Stimulated activated naive B cell treated with anti-CD40 and anti-IgM and Interleukin-4, amounts not matched to agents 10 μg/mL and 1 μg/mL and 100 μg/mL, for 72 hours (primary cell): Measurements from ENCODE around the gene CAPN13.

Experiments
- ATAC-seq, 2 donors: fragments of 150-1000 bp; cut with Tn5 transposase; replicated peaks; 2 replicates each; pipeline ENCODE4 v1.10.0; 2021; ENCODE audit warnings: moderate library complexity in 1 of 2
- DNase-seq: peaks from one replicate; pipeline ENCODE4 v3.0.0; 2021
- H3K27ac Mint-ChIP-seq: one replicate; pipeline ENCODE4 v1.8.0; 2022; ENCODE audit warnings: mild to moderate bottlenecking, mixed read lengths
- H3K27me3 Mint-ChIP-seq, 2 donors: one replicate each; pipeline ENCODE4 v1.8.0; 2022; ENCODE audit warnings: mixed read lengths in 2 of 2
- H3K36me3 Mint-ChIP-seq, 2 donors: one replicate each; pipeline ENCODE4 v1.8.0; 2022; ENCODE audit warnings: mixed read lengths in 2 of 2, mild to moderate bottlenecking in 1 of 2
- H3K4me1 Mint-ChIP-seq, 2 donors: one replicate each; pipeline ENCODE4 v1.8.0; 2022; ENCODE audit warnings: mixed read lengths in 2 of 2, mild to moderate bottlenecking in 1 of 2
- H3K4me3 Mint-ChIP-seq, 2 donors: one replicate each; pipeline ENCODE4 v1.8.0; 2022; ENCODE audit warnings: mild to moderate bottlenecking in 2 of 2, mixed read lengths in 2 of 2, moderate library complexity in 1 of 2
- H3K9me3 Mint-ChIP-seq, 2 donors: one replicate each; pipeline ENCODE4 v1.8.0; 2022; ENCODE audit warnings: mixed read lengths in 2 of 2, mild to moderate bottlenecking in 1 of 2

CAPN13 gene

DNA sequence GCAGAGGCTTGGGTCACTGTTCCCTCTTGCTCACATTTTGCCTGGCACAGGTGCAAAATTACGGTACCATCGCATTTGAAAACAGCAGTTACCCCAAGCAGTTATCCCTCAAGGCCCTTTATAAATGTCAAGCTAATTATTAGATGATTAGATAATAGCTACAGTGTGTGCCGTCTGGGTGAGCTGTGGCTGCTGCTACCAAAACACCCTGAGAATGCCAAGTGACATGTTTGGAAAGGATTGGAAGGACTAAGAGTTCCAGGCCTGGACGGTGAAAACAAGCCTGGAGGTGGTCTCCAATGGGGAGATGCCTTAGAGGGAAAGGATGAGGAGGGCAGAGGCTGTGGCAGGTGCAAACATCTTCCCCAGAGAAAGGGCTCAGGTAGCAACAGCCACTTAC, 120.6 kb downstream of the CAPN13 start:
- peaks cover 8 to 11% of the 10 kb centered on the region in 2 donors for H3K4me1 Mint-ChIP-seq
- ATAC-seq (no peak), DNase-seq (no peak)
- no peaks in the 10 kb centered on the region for H3K9me3 Mint-ChIP-seq
- no peaks in the 10 kb centered on the region for H3K36me3 Mint-ChIP-seq
- H3K4me3 Mint-ChIP-seq: no peak overlapping the region
- H3K27me3 Mint-ChIP-seq: no peaks in the 10 kb centered on the region
- H3K27ac Mint-ChIP-seq: no peak overlapping the region

DNA sequence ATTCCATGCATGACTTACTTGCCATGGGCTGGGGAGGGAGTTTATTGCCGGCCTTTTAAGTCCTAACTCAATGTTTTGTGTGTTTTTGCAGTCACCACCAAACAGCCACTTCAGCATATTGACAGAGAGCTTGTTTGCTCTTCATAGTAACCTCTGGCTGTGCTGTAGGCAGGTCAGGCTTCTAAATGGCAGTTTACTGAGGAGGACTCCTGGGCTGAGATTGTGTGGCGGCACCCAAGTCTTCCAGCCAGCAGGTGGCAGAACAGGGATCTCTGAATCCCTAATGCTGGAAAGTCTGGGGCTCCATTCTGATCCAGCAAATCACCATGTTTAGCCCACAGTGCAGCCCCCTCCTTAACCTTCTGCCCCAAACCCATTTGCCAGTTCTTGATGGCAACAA, 121.2 kb downstream of the CAPN13 start:
- H3K27me3 Mint-ChIP-seq: no peaks in the 10 kb centered on the region
- ATAC-seq: no peak
- H3K4me1 Mint-ChIP-seq: peaks cover 8 to 11% of the 10 kb centered on the region in 2 donors
- no peaks in the 10 kb centered on the region for H3K9me3 Mint-ChIP-seq
- DNase-seq: no peak
- H3K36me3 Mint-ChIP-seq: no peaks in the 10 kb centered on the region
- no peak overlapping the region for H3K27ac Mint-ChIP-seq
- no peak overlapping the region for H3K4me3 Mint-ChIP-seq

DNA sequence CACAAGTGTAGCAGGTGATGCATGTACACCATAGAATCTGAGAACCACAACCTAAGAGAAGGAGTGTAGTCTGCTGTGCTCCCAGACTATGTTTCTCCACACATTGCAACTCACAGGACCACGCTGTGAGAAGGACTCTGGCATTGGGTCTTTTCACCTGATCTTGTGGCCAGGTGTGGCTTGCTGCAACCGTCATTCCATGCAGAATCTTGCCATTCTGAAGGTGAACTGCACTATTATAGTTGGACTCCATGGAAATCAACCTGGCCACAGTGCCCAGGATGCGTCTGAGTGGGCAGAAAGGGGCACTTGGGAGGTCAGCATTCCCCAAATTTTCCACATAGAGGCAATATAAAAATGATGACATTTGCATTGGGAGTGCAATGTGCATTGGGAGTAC, 122.2 kb downstream of the CAPN13 start:
- Mint-ChIP-seq H3K9me3 (no peaks in the 10 kb centered on the region), H3K36me3 (no peaks in the 10 kb centered on the region), H3K4me1 (peaks cover 8 to 11% of the 10 kb centered on the region in 2 donors), H3K27me3 (no peaks in the 10 kb centered on the region), H3K27ac (no peak overlapping the region), H3K4me3 (no peak overlapping the region)
- ATAC-seq (no peak), DNase-seq (no peak)

GRCh38 chr2:30684516-30684915, 122.7 kb downstream of the CAPN13 start:
- ATAC-seq (no peak), DNase-seq (no peak)
- Mint-ChIP-seq H3K9me3 (no peaks in the 10 kb centered on the region), H3K36me3 (no peaks in the 10 kb centered on the region), H3K27me3 (no peaks in the 10 kb centered on the region), H3K4me3 (no peak overlapping the region), H3K4me1 (peaks cover 8 to 11% of the 10 kb centered on the region in 2 donors), H3K27ac (no peak overlapping the region)

DNA sequence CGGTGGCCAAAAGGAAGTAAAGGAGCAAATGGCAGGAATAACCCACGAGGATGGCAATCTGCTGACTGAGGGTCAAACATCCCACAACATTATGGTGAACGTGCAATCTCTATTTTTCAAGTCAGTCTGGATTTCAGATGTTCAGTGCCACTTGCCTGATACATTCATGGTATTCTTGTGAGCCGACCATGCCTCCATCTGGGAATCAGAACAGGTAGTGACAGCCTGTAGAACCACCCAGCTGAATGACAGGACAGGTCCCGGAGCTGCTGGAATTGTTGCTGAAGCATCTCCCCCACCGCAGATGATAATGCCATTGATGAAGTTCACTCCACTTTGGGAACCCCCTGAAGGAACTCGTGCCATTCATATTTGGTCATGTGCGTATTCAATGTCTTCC, 123.2 kb downstream of the CAPN13 start:
- H3K27ac Mint-ChIP-seq: no peak overlapping the region
- H3K27me3 Mint-ChIP-seq: no peaks in the 10 kb centered on the region
- H3K4me1 Mint-ChIP-seq: peaks cover 8 to 11% of the 10 kb centered on the region in 2 donors
- ATAC-seq: no peak
- no peaks in the 10 kb centered on the region for H3K36me3 Mint-ChIP-seq
- DNase-seq: no peak
- no peaks in the 10 kb centered on the region for H3K9me3 Mint-ChIP-seq
- no peak overlapping the region for H3K4me3 Mint-ChIP-seq

DNA sequence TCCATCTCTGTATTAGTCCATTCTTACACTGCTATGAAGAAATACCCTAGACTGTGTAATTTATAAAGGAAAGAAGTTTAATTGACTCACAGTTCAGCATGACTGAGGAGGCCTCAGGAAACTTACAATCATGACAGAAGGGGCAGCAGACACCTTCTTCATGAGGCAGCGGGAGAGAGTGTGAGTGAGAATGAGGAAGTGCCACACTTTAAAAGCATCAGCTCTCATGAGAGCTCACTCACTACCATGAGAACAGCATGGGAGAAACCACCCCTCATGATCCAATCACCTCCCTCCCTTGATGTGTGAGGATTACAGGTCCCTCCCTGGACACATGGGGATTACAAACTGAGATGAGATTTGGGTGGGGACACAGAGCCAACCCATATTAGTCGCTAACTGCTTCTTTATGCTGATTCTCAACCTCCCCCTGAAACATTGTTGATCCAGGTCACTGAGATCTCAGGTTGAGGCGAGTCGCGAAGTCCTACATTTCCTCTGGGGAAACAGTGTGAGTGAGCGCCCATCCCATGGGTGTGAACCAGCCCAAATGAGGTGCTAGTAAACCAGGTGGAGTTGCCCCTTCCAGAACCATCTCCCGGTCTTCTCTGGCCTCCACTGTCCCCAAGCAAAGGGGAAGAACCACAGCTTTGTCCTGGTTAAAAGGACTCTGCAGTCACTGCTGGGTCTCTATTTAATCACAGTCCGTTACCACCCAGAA, 123.8 kb downstream of the CAPN13 start:
- Mint-ChIP-seq H3K9me3 (no peaks in the 10 kb centered on the region), H3K4me3 (no peak overlapping the region), H3K27ac (peak overlapping the region; percentile 88), H3K36me3 (no peaks in the 10 kb centered on the region), H3K27me3 (no peaks in the 10 kb centered on the region), H3K4me1 (peaks cover 8 to 11% of the 10 kb centered on the region in 2 donors)
- ATAC-seq: peak; percentile 98
- DNase-seq: peak; percentile 27

DNA sequence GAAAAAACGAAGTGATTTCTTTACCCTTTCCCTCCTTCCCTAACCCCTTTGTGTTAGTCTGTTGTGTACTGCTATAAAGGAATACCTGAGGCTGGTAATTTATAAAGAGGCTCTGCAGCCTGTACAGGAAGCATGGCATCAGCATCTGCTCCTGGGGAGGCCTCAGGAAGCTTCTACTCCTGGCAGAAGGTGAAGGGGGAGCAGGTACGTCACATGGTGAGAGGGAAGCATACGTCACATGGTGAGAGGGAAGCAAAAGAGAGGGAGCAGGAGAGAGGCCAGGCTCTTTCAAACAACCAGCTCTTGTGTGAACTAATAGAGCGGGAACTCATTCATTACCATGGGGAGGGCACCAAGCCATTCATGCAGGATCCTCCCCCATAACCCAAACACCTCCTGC, 126.2 kb downstream of the CAPN13 start:
- H3K36me3 Mint-ChIP-seq: no peaks in the 10 kb centered on the region
- DNase-seq (no peak), ATAC-seq (no peak)
- H3K27me3 Mint-ChIP-seq: no peaks in the 10 kb centered on the region
- no peaks in the 10 kb centered on the region for H3K9me3 Mint-ChIP-seq
- no peak overlapping the region for H3K4me3 Mint-ChIP-seq
- peaks cover 8 to 11% of the 10 kb centered on the region in 2 donors for H3K4me1 Mint-ChIP-seq
- no peak overlapping the region for H3K27ac Mint-ChIP-seq

DNA sequence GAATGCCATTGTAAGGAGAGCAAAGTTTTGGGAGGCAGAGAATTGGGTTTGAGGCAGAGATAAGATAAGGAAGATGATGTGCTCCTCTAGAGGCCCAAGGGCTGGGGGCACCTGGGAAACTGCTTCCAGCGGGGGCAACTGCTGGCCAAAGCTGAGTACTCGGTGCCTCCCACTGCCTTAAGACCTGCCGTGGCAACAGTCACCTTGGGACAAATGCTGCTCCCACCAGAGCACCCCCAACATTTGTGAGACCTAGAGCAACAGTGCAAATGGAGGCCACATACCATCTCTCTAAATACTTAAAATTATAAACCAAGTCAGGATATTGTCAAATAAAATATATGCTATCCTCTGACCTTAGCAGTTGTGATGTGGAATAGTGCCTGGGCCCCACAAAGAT, 127.1 kb downstream of the CAPN13 start:
- Mint-ChIP-seq H3K4me1 (peaks cover 8 to 11% of the 10 kb centered on the region in 2 donors), H3K4me3 (no peak overlapping the region), H3K27me3 (no peaks in the 10 kb centered on the region), H3K27ac (no peak overlapping the region), H3K36me3 (no peaks in the 10 kb centered on the region), H3K9me3 (no peaks in the 10 kb centered on the region)
- DNase-seq (no peak), ATAC-seq (no peak)

DNA sequence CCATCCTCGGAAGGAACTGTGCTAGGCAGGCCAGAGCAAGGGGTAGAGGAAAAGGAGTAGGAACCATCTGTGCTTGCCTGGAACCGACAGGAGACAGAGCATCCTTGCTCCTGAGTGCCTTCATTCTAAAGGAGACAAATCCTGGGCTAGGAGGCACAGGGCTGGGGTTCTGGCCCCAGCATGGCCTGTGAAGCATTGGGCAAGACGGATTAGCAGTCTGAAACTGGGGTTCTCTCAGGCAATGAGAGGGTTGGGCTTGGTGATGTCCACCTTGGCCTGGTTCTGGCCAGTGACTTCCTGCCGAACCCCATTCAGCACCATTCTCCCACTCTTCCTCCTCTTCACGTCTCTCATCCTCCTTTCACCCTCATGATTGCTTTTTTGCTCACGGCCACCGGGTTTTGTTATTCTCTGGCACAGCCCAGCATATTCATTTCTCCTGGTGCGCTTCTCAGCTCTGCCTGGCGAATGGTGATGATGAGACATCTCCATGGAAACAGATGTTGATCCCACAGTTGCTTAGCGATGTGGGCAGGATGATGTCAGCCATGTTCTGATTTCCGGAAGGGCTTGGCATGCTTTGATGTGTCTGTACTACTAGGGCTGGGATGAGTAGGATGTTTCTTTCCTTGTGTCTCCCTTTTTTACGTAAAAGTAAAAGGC, 127.7 kb downstream of the CAPN13 start:
- Mint-ChIP-seq H3K27ac (no peak overlapping the region), H3K27me3 (no peaks in the 10 kb centered on the region), H3K36me3 (no peaks in the 10 kb centered on the region), H3K9me3 (no peaks in the 10 kb centered on the region), H3K4me3 (no peak overlapping the region), H3K4me1 (peaks cover 8 to 11% of the 10 kb centered on the region in 2 donors)
- ATAC-seq (no peak), DNase-seq (no peak)

DNA sequence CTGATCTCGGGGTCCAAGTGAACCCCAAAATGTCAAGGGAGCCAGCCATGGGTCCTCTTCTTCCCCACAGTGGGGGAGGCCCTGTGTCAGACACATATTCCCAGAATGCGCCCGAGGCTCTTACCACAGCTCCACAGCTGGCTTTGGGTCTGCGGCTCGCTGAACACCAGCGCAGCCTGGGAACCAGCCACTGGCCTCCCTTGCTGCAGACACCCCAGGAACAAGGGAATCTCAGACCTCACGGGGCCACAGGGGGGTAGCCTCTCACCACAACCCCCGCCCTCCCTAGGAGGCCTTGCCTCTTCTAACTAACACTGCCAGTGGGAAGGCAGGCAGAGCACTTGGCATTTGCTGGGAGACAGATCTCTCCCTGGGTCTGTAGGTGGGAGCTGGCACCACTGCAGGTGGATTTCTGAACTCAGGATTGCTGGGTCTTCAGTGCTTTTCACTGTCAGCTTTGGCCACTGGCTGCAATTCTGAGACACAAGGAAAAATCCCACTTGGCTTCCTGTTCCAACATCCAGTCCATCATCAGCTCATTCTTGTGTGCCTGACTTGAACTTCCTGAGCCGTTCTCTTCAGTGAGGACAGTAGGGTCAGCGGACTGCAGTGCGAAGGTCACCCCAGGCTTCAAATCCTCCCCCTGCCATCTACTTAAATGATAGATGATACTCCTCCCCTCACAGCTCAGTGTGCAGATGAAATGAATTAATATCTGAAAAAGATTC, 128.7 kb downstream of the CAPN13 start:
- Mint-ChIP-seq H3K36me3 (no peaks in the 10 kb centered on the region), H3K27ac (no peak overlapping the region), H3K4me3 (no peak overlapping the region), H3K4me1 (peaks cover 6% of the 10 kb centered on the region in 2 donors), H3K9me3 (no peaks in the 10 kb centered on the region), H3K27me3 (peaks cover 0 to 2% of the 10 kb centered on the region in 2 donors)
- ATAC-seq: no peak
- DNase-seq: no peak

DNA sequence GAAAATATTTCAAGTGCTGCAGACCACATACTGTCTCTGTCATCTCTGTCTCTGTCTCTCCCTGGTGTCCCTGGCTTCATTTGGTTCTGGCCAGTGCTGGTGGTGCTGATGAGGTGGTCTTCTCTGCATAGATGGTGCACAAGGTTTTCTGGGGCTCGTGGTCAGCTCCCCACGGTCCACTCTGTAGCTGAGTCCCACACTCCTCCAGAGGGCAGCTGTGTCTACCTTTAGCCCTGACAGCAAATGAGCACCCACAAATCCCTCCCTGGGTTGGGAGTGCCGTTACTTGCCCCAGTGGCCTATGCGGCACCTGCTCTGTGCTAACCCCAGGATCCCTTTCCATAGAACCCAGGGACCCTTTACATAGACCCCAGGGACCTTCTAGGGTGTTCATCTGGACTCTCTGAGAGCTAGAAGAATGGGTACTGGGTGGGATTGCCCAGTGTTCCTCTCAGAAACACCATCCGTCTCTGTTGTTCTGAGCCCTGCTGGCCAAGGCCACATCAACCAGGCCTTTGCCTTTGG, 129.3 kb downstream of the CAPN13 start:
- Mint-ChIP-seq H3K27ac (no peak overlapping the region), H3K4me3 (no peak overlapping the region), H3K4me1 (no peaks in the 10 kb centered on the region), H3K9me3 (no peaks in the 10 kb centered on the region), H3K27me3 (peaks cover 0 to 7% of the 10 kb centered on the region in 2 donors), H3K36me3 (no peaks in the 10 kb centered on the region)
- DNase-seq: no peak
- no peak for ATAC-seq

GRCh38 chr2:30677231-30677630, 130.0 kb downstream of the CAPN13 start:
- DNase-seq (no peak), ATAC-seq (no peak)
- peaks cover 0 to 7% of the 10 kb centered on the region in 2 donors for H3K27me3 Mint-ChIP-seq
- no peak overlapping the region for H3K27ac Mint-ChIP-seq
- peaks cover 0 to 1% of the 10 kb centered on the region in 2 donors for H3K9me3 Mint-ChIP-seq
- no peaks in the 10 kb centered on the region for H3K36me3 Mint-ChIP-seq
- H3K4me3 Mint-ChIP-seq: no peak overlapping the region
- H3K4me1 Mint-ChIP-seq: no peaks in the 10 kb centered on the region

DNA sequence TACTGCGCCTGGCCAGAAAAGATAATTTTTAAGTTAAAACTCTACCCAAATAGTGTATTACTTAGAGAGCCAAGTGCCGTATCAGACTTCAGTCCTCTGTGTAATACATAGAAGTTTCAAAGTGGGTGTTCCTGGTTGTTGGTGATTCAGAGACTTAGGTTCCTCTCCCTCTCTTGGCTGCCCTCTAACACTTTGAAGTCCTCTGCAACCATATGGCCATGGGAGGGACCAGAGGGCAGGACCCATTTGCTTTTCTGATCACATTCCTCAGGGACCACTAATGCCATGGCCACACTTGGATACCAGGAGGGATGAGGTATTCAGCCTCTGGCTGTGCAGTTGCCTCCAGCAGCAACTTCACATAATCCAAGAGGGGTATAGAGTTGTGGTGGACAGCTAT, 131.5 kb downstream of the CAPN13 start:
- peaks cover 0 to 7% of the 10 kb centered on the region in 2 donors for H3K27me3 Mint-ChIP-seq
- H3K4me1 Mint-ChIP-seq: no peaks in the 10 kb centered on the region
- DNase-seq (no peak), ATAC-seq (no peak)
- H3K36me3 Mint-ChIP-seq: no peaks in the 10 kb centered on the region
- peaks cover 1 to 3% of the 10 kb centered on the region in 2 donors for H3K9me3 Mint-ChIP-seq
- no peak overlapping the region for H3K27ac Mint-ChIP-seq
- H3K4me3 Mint-ChIP-seq: no peak overlapping the region

GRCh38 chr2:30673127-30673526, 134.1 kb downstream of the CAPN13 start:
- Mint-ChIP-seq H3K9me3 (peaks cover 15 to 18% of the 10 kb centered on the region in 2 donors), H3K27ac (no peak overlapping the region), H3K27me3 (peaks cover 0 to 7% of the 10 kb centered on the region in 2 donors), H3K4me3 (no peak overlapping the region), H3K4me1 (no peaks in the 10 kb centered on the region), H3K36me3 (peaks cover 13 to 16% of the 10 kb centered on the region in 2 donors)
- ATAC-seq (no peak), DNase-seq (no peak)
